Measurements from ENCODE around the gene RFT1.
"Not testable (repeated sequence)": the region's sequence is repeated elsewhere in the genome, so short reads cannot be mapped to it uniquely, and the experiment has no call there.

RFT1 gene

DNA sequence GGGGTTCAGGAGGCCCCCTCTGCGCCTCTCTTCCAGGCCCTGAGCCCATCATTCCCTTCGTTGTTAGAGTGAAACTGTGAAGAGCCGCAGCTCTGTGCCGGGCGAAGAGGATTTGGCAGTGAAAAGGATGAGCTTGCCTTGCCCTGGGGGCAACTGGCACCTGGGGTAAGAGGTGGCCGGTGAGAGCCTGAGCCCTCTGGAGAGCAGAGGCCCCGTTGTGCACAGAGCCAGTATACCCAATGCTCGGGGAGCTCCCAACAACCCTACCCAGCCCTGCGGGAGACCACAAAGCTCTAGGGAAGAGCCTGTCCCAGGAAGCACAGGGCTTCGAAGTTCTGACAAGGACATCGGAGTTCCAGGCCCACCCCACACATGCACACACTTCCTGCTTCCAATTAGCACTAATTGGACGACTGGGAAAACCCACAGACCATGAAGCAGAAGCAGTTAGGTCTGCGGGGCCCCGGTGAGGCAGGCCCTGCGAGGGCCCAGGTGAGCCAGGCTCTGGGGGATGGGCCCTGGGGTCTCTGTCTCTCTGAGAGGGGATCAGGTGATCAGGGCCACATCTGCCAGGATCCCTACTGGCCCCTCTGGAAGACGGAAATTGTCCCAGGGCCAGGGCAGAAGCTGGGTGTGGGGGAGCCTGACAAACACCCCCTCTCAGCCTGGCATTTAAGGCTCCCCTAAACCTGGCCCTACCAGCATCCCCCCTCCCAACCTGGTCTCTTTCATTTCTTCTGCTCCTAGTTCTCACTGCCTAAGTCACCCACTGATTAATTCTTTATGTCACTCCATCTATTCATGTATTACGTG, 56.5 kb downstream of the RFT1 start:
- no peaks in the 10 kb centered on the region for H3K27me3 Mint-ChIP-seq (ENCODE audit: low read depth)
- H3K4me1 Mint-ChIP-seq (ENCODE audit: low read depth), result peaks cover 14% of the 10 kb centered on the region
- H3K36me3 Mint-ChIP-seq (ENCODE audit: low read depth), result no peaks in the 10 kb centered on the region
- peak overlapping the region; percentile 96 for H3K27ac Mint-ChIP-seq
- H3K4me3 Mint-ChIP-seq, result peak overlapping the region; percentile 88
- H3K9me3 Mint-ChIP-seq, result no peaks in the 10 kb centered on the region

DNA sequence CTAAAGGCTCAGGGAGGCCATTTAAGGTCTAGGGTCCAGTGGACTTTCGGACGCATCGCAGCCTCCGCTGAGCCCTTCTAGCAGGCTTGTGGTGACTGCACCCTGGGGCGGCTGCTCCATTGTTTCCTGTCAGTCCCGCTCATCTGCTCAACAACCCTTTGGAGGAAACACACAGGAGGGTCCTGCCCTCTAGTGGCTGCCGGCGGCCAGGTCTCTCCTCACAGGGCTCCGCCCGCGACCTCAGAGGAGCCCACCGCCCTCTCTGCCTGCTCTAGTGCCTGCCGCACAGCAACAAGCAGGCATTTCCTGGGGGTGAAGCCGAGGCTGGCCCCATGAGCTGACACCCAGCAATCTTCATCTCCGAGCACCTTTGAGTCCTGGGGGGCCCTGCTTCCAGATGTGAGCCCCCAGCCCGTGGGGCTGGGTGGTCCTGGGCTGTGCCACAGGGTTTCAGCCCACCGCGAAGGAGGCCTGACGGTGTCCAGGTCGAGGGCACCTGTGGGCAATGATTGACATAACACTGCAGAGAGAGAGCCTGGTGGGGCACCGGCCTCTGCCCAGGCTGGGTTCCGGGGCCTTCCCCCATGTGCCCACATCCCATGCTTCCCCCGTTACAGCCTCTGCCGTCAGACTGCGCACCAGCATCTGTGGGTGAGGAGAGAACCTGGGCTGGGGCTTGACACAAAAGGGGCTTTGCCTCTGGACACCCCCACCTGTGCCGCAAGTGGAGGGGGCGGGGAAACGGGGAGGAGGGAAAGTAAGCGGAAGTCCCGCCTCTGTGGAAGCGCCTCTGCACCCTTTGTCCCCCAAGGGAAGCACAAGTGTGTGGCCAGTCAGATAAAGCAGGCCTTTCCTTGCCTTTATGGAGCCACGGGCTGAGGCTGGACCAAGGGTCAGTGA, 57.3 kb downstream of the RFT1 start:
- peaks cover 14% of the 10 kb centered on the region for H3K4me1 Mint-ChIP-seq (ENCODE audit: low read depth)
- H3K4me3 Mint-ChIP-seq, result peak overlapping the region; percentile 88
- no peaks in the 10 kb centered on the region for H3K27me3 Mint-ChIP-seq (ENCODE audit: low read depth)
- no peaks in the 10 kb centered on the region for H3K9me3 Mint-ChIP-seq
- H3K36me3 Mint-ChIP-seq (ENCODE audit: low read depth), result no peaks in the 10 kb centered on the region
- H3K27ac Mint-ChIP-seq, result peak overlapping the region; percentile 96

DNA sequence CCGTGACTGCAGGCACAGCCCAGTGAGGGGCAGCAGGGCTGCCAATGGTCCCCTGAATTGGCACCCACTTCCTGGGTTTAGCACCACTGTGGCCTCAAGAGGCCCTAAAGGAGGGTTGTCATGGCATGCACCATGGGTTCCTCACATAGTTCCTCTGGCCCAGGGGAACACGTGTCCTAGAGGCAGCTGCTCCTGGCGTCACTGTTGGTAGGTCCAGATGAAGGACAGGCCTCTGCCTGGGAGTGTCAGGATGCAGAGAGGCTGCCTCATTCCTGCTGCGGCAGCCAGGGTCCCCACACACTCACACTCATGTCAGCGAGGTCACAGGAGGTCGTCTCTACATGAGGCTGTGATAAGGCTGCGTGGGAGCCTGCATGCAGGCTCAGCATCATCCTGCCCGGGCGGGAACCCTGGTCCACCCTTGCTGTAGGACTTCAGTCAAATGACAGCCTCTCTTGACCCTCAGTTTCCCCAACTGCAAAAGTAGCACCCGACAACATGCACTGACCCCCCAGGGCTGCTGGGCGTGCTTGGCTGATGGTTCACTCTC, 58.3 kb downstream of the RFT1 start:
- H3K9me3 Mint-ChIP-seq, result no peaks in the 10 kb centered on the region

DNA sequence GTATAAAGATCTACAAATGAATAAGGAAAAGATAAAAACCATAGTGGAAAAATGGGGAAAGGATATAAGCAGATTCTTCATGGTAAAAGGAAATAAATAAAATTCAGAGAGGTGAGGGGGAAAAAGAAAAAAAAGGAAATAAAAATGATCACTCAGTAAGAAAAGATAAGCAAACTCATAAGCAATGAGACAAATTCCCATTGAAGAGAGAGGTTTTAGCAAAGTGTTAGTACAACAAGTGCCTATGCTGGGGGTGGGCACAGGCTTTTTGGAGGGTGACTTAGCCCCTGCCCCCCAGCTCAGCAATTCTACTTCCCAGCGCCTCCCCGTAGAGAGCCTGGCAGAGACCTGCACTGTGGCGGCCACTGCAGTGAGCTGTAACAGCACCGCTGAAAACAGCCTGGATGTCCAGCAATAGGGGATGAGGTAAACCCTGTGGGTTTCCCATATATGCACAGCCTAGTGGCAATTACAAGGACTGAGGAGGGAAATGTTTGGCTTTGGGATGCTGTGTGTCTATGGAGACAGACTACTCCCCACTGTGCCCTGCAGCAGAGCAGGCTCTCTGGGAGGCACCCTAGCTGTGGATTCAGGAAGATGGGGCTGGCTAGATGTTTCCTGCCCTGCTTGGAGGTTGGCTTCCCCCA, 60.7 kb downstream of the RFT1 start:
- H3K4me3 Mint-ChIP-seq, result no peak overlapping the region

More for the DNA sequence above, 58.3 kb downstream of the RFT1 start:
- peaks cover 14% of the 10 kb centered on the region for H3K4me1 Mint-ChIP-seq (ENCODE audit: low read depth)
- H3K27ac Mint-ChIP-seq, result peak overlapping the region; percentile 96
- H3K27me3 Mint-ChIP-seq (ENCODE audit: low read depth), result no peaks in the 10 kb centered on the region
- H3K36me3 Mint-ChIP-seq (ENCODE audit: low read depth), result no peaks in the 10 kb centered on the region
- peak overlapping the region; percentile 88 for H3K4me3 Mint-ChIP-seq

DNA sequence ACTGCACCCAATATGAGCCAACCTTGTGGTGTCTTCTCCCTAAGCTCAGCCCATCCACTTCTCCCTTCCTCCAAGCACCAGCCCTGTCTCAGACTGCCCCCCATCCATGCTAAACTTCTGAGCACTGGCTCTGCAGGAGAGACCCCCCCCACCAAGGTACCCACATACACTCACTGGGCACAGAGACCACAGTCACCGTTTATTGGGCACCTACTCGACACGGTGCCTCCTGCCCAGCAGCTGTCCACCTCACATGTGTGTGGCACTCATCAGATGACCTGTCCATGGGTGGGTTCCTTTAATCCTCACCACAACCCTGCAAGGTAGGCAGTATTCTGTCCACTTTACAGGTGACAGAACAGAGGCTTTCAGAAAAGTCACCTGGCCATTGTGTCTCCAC, 62.1 kb downstream of the RFT1 start:
- Mint-ChIP-seq H3K36me3 (ENCODE audit: low read depth) (no peaks in the 10 kb centered on the region), H3K4me1 (ENCODE audit: low read depth) (peaks cover 10% of the 10 kb centered on the region), H3K27me3 (ENCODE audit: low read depth) (peaks cover 17% of the 10 kb centered on the region), H3K9me3 (no peaks in the 10 kb centered on the region), H3K27ac (no peak overlapping the region), H3K4me3 (no peak overlapping the region)

More for the DNA sequence above, 60.7 kb downstream of the RFT1 start:
- no peak overlapping the region for H3K27ac Mint-ChIP-seq
- peaks cover 16% of the 10 kb centered on the region for H3K4me1 Mint-ChIP-seq (ENCODE audit: low read depth)
- peaks cover 9% of the 10 kb centered on the region for H3K27me3 Mint-ChIP-seq (ENCODE audit: low read depth)
- H3K9me3 Mint-ChIP-seq, result no peaks in the 10 kb centered on the region
- no peaks in the 10 kb centered on the region for H3K36me3 Mint-ChIP-seq (ENCODE audit: low read depth)

DNA sequence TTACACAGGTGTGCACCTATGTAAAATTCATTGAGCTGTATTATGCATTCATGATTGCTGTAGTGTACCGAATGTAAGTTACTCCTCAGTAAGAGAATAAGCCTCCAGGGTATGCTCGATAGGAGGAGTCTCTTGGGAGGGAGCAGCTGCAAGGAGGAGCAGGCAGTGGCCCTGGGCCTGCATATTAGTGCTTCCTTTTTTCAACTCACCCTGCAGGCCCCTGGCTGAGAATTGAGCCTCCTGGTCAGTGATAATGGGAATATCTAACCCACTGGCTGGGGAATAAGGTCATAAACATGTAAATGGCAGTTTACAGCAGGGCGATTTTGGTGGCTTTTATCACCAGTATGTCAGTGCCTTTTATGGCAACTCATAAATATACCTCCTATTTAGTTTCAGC, 62.7 kb downstream of the RFT1 start:
- no peaks in the 10 kb centered on the region for H3K36me3 Mint-ChIP-seq (ENCODE audit: low read depth)
- no peak overlapping the region for H3K4me3 Mint-ChIP-seq
- peaks cover 9% of the 10 kb centered on the region for H3K4me1 Mint-ChIP-seq (ENCODE audit: low read depth)
- H3K9me3 Mint-ChIP-seq, result no peaks in the 10 kb centered on the region
- H3K27ac Mint-ChIP-seq, result no peak overlapping the region
- H3K27me3 Mint-ChIP-seq (ENCODE audit: low read depth), result peaks cover 22% of the 10 kb centered on the region

DNA sequence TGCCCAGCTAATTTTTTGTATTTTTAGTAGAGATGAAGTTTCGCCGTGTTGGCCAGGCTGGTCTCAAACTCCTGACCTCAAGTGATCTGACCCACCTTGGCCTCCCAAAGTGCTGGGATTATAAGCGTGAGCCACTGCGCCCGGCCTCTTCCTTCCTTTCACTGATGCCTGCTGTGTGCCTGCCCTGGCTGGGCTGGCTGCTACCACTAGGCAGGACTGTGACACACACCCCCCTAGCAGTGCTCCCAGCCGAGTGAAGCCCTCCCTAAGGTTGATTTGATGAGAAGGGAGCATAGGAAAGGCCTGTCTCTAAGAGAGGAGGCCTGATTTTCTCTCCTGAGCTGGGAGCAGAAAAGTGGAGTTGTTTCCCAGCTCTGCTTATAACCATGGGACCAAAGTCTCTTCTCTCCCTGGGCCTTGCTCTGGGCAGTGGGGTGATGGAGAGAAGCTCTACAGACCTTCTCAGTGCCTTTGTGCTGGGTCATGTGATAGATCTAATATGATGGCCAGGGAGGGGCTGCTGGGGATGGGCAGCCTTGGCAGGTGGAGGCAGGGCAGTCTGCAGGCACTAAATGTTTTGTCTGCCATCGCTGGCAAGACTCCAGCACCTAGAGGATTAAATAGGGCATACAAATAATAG, 64.3 kb downstream of the RFT1 start:
- Mint-ChIP-seq H3K27me3 (ENCODE audit: low read depth) (peaks cover 38% of the 10 kb centered on the region), H3K4me1 (ENCODE audit: low read depth) (peaks cover 2% of the 10 kb centered on the region), H3K9me3 (no peaks in the 10 kb centered on the region), H3K4me3 (no peak overlapping the region), H3K36me3 (ENCODE audit: low read depth) (no peaks in the 10 kb centered on the region), H3K27ac (no peak overlapping the region)

DNA sequence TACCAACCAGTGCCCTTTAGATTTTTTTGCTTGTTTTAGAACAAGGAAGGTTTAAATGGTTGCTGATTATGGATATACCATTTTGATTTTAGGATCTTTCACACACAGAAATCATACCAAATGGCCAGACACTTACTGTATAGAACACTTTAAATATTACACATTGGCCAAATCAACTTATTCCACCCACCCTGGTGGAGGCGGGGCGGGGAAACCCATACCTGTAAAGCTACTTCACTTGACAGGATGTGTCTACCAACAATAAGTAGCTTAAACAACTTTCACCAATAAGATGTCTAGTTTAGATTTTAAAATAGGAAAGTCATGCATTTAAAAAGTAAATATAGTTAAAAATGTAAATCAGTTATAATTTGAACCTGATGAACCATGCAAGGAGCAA, 67.3 kb downstream of the RFT1 start:
- no peaks in the 10 kb centered on the region for H3K9me3 Mint-ChIP-seq
- H3K4me3 Mint-ChIP-seq, result no peak overlapping the region
- no peak overlapping the region for H3K27ac Mint-ChIP-seq
- no peaks in the 10 kb centered on the region for H3K36me3 Mint-ChIP-seq (ENCODE audit: low read depth)
- peaks cover 2% of the 10 kb centered on the region for H3K4me1 Mint-ChIP-seq (ENCODE audit: low read depth)
- peaks cover 50% of the 10 kb centered on the region for H3K27me3 Mint-ChIP-seq (ENCODE audit: low read depth)

DNA sequence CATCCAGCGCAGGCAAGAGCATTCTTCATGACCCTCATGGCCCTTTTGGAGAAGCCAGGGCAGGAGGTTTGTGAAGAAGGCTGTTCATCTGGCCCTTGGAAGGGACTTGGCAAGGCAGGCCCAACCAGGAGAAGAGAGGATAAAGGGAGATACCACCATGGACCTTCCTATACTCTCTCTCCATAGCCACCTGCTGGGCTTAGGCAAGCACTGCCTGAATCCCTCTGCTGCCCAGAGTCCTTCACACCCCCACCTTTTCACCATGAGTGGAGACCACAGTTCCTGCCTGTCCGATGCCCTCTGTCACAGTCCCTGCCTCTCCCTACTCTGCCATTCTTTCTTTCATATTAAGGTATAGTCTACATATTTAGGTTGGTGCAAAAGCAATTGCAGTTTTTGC, 73.8 kb downstream of the RFT1 start:
- no peaks in the 10 kb centered on the region for H3K9me3 Mint-ChIP-seq
- no peaks in the 10 kb centered on the region for H3K36me3 Mint-ChIP-seq (ENCODE audit: low read depth)
- no peaks in the 10 kb centered on the region for H3K4me1 Mint-ChIP-seq (ENCODE audit: low read depth)
- no peak overlapping the region for H3K4me3 Mint-ChIP-seq
- peaks cover 17% of the 10 kb centered on the region for H3K27me3 Mint-ChIP-seq (ENCODE audit: low read depth)
- H3K27ac Mint-ChIP-seq, result no peak overlapping the region

DNA sequence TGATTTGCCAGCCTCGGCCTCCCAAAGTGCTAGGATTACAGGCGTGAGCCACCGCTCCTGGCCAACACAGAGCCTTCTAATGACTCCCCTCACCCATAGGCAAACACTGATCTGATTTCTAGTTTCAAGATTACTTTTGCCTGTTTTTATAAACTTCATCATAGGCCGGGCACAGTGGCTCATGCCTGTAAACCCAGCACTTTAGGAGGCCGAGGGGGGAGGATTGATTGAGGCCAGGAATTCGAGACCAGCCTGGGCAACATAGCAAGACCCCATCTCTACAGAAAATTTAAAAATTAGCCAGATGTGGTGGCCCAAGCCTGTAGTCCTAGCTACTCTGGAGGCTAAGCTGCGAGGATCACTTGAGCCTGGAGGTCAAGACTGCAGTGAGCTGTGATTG, 76.0 kb downstream of the RFT1 start:
- H3K9me3 Mint-ChIP-seq; H3K4me1 Mint-ChIP-seq (ENCODE audit: low read depth); H3K27me3 Mint-ChIP-seq (ENCODE audit: low read depth); H3K27ac Mint-ChIP-seq; H3K36me3 Mint-ChIP-seq (ENCODE audit: low read depth); H3K4me3 Mint-ChIP-seq: not testable (repeated sequence)

DNA sequence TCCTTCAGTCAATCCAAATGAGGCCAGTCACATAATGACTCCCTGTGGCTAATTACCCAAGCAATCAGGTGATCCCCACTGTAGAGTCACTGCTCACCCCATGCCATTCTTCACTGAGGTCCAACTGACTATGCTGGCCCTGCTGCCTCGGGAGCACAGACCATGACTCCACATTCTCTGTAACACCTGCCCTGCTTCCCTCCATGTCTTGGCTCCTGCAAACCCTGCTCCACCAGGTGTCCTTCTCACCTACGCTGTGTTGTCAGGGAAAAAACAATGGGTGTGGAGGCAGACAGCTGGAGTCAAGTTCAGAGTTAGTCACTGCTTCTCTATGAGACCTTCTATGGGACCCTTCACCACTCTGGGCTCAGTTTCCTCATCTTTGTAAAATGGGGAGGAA, 78.3 kb downstream of the RFT1 start:
- Mint-ChIP-seq H3K36me3 (ENCODE audit: low read depth) (no peaks in the 10 kb centered on the region), H3K4me3 (no peak overlapping the region), H3K27ac (no peak overlapping the region), H3K27me3 (ENCODE audit: low read depth) (peaks cover 15% of the 10 kb centered on the region), H3K9me3 (no peaks in the 10 kb centered on the region), H3K4me1 (ENCODE audit: low read depth) (peaks cover 11% of the 10 kb centered on the region)

DNA sequence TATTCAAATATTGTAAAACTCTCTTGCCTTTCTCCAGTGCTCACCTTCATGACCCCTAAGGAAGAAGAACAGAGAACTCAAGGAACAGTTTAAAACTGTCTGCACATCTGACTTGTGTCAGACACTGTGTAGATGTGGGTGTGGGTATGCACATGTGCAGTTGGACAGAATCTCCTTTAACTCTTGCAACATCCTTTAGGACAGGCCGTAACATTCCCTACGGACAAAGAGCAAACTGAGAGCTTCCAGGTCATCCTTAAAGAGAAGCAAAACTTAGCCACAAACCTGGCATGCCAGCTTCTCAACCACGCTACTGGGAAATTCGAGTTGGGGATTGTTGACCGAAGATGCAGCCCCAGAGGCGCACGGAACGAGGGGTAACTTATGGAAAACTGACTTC, 80.2 kb downstream of the RFT1 start:
- peaks cover 13% of the 10 kb centered on the region for H3K4me1 Mint-ChIP-seq (ENCODE audit: low read depth)
- no peaks in the 10 kb centered on the region for H3K9me3 Mint-ChIP-seq
- no peak overlapping the region for H3K4me3 Mint-ChIP-seq
- H3K27me3 Mint-ChIP-seq (ENCODE audit: low read depth), result peaks cover 18% of the 10 kb centered on the region
- H3K36me3 Mint-ChIP-seq (ENCODE audit: low read depth), result no peaks in the 10 kb centered on the region
- no peak overlapping the region for H3K27ac Mint-ChIP-seq

DNA sequence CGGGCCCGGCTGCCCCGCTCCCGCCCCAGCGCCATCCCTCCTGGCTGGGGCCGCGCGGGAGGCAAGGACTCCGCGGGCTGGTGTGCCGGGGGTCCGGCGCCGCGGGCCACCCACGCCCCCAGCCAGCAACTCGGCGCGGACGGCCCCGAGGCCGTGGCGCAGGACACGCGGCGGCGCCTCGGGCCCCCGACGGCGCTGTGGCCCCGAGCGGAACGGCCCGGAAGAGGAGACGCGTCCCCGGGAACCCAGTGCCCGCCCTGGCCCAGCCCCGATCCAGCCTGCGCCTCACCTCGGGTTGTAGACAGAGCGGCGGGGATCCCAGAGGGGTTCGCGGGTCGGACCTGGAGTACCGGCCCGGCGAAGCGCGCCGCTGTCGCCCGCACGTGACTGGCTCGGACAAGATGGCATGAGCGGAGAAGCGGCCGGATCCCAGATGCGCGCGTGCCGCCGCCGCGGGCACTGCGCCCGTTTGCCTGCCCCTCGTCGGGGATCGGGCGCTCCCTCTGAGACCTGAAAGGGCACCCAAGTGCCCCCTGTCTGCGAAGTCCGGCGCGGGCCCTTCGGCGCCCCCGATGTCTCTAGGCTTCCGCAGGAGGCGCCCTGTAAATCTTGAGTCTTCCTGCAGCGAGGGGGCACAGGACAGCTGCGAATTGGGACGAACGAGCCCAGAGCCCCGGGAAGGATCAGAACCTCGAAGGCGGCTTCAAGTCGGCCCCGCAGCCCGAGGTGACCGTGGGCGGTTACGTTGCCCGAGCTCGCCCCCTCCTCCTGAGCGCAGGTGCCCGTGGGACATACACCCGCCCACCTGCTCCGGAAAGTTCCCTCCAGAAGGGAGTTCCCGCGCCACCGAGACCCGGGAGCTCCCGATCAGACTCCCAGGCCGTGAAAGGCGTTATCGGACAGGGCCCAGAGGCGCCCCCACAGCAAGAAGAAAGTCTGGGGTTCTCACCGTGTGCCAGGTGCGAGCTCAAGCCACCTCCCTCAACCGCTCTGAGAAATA, 83.8 kb downstream of the RFT1 start:
- H3K4me1 Mint-ChIP-seq (ENCODE audit: low read depth), result peaks cover 37% of the 10 kb centered on the region
- H3K4me3 Mint-ChIP-seq, result peak overlapping the region; percentile 79
- peaks cover 18% of the 10 kb centered on the region for H3K27me3 Mint-ChIP-seq (ENCODE audit: low read depth)
- peak overlapping the region; percentile 84 for H3K27ac Mint-ChIP-seq
- H3K36me3 Mint-ChIP-seq (ENCODE audit: low read depth), result no peaks in the 10 kb centered on the region
- H3K9me3 Mint-ChIP-seq, result no peaks in the 10 kb centered on the region
